Activated CD8-positive, alpha-beta memory T cell treated with anti-CD3 and anti-CD28 coated beads, Interleukin-2, amount 50 U/mL, for 24 hours (primary cell): ENCODE data around the gene CAMTA1.

Source experiments
- DNase-seq: peaks from one replicate; pipeline ENCODE4 v3.0.0-alpha.2; 2020; ENCODE audit errors: extremely low read depth

The CAMTA1 gene

GRCh38 chr1:7510389-7510931 lies 725.2 kb downstream of the CAMTA1 start:
- DNase-seq: no peak

- DNase-seq: no peak
Observed at GRCh38 chr1:7511381-7511780, 726.1 kb downstream of the CAMTA1 start.

- DNase-seq: no peak
Observed at GRCh38 chr1:7513081-7513480, 727.8 kb downstream of the CAMTA1 start.

GRCh38 chr1:7515175-7515574 lies 729.9 kb downstream of the CAMTA1 start:
- no peak for DNase-seq

- no peak for DNase-seq
Observed at GRCh38 chr1:7515904-7516303, 730.6 kb downstream of the CAMTA1 start.

- DNase-seq: no peak
Observed at GRCh38 chr1:7516341-7516740, 731.1 kb downstream of the CAMTA1 start.

GRCh38 chr1:7516929-7517328 lies 731.7 kb downstream of the CAMTA1 start:
- DNase-seq: no peak

GRCh38 chr1:7517611-7518330 lies 732.5 kb downstream of the CAMTA1 start:
- DNase-seq: no peak

GRCh38 chr1:7518411-7518810 lies 733.2 kb downstream of the CAMTA1 start:
- no peak for DNase-seq

GRCh38 chr1:7519181-7519860 lies 734.1 kb downstream of the CAMTA1 start:
- no peak for DNase-seq

GRCh38 chr1:7519861-7520395 lies 734.7 kb downstream of the CAMTA1 start:
- no peak for DNase-seq

GRCh38 chr1:7520496-7520895 lies 735.2 kb downstream of the CAMTA1 start:
- no peak for DNase-seq

GRCh38 chr1:7524341-7525337 lies 739.4 kb downstream of the CAMTA1 start:
- DNase-seq: no peak

- no peak for DNase-seq
Observed at GRCh38 chr1:7525338-7526063, 740.2 kb downstream of the CAMTA1 start.

GRCh38 chr1:7526196-7526866 lies 741.1 kb downstream of the CAMTA1 start:
- no peak for DNase-seq

GRCh38 chr1:7526867-7527732 lies 741.8 kb downstream of the CAMTA1 start:
- DNase-seq: no peak

- no peak for DNase-seq
Observed at GRCh38 chr1:7527733-7528045, 742.4 kb downstream of the CAMTA1 start.

- DNase-seq: no peak
Observed at GRCh38 chr1:7528386-7529198, 743.3 kb downstream of the CAMTA1 start.

- no peak for DNase-seq
Observed at GRCh38 chr1:7529917-7530316, 744.7 kb downstream of the CAMTA1 start.
